Progenitor cell of endocrine pancreas (in vitro differentiated cells): Measurements from ENCODE around the gene TRIM17. TPM values are rescaled to one million over a fixed set of nuclear protein-coding genes. Genes with fewer than 3 reads are reported as not detected.

Experiments
- DNase-seq: peaks from one replicate; pipeline ENCODE4 v3.0.0; 2021; ENCODE audit warnings: low spot score; ENCODE audit not compliant: unreplicated experiment
- H3K27ac Mint-ChIP-seq: 2 replicates; pipeline ENCODE4 v1.8.0; 2021; ENCODE audit warnings: mild to moderate bottlenecking, moderate library complexity, mixed read lengths
- H3K27me3 Mint-ChIP-seq: 2 replicates; pipeline ENCODE4 v1.8.0; 2021; ENCODE audit warnings: mixed read lengths
- H3K36me3 Mint-ChIP-seq: 2 replicates; pipeline ENCODE4 v1.8.0; 2022; ENCODE audit warnings: mixed read lengths; ENCODE audit not compliant: insufficient read depth
- H3K4me1 Mint-ChIP-seq: 2 replicates; pipeline ENCODE4 v1.8.0; 2021; ENCODE audit warnings: low read depth, mixed read lengths
- H3K4me3 Mint-ChIP-seq: 2 replicates; pipeline ENCODE4 v1.8.0; 2021; ENCODE audit warnings: low read depth, mild to moderate bottlenecking, moderate library complexity, mixed read lengths
- H3K9me3 Mint-ChIP-seq: 2 replicates; pipeline ENCODE4 v1.8.0; 2021; ENCODE audit warnings: low read depth, mixed read lengths
- CTCF ChIP-seq: fragments of 200-600 bp; sonication (generic); IDR thresholded peaks from one replicate; pipeline ENCODE4 v1.5.0; 2021; ENCODE audit warnings: antibody characterized with exemption, mild to moderate bottlenecking; ENCODE audit not compliant: unreplicated experiment
- total RNA-seq: library from RNA; stranded (reverse); gene quantifications from 2 replicates; pipeline ENCODE4 v1.2.1, GENCODE V29; 2021

The TRIM17 gene
- total RNA-seq, 1 donor from 2014 or later = 20.8 TPM

GRCh38 chr1:228424685-228425660 lies 8.3 kb upstream of the TRIM17 start:
- H3K27me3 Mint-ChIP-seq = peaks cover 21% of the 10 kb centered on the region
- H3K4me3 Mint-ChIP-seq = no peak overlapping the region
- peaks cover 2% of the 10 kb centered on the region for H3K36me3 Mint-ChIP-seq
- no peak for DNase-seq
- peaks cover 3% of the 10 kb centered on the region for H3K9me3 Mint-ChIP-seq
- peaks cover 44% of the 10 kb centered on the region for H3K4me1 Mint-ChIP-seq
- H3K27ac Mint-ChIP-seq = no peak overlapping the region
- no peak for TF ChIP-seq CTCF

- DNase-seq = no peak
- peaks cover 24% of the 10 kb centered on the region for H3K27me3 Mint-ChIP-seq
- H3K4me3 Mint-ChIP-seq = no peak overlapping the region
- no peak for TF ChIP-seq CTCF
- peaks cover 2% of the 10 kb centered on the region for H3K36me3 Mint-ChIP-seq
- H3K9me3 Mint-ChIP-seq = peaks cover 3% of the 10 kb centered on the region
- peaks cover 44% of the 10 kb centered on the region for H3K4me1 Mint-ChIP-seq
- H3K27ac Mint-ChIP-seq = no peak overlapping the region
Observed at GRCh38 chr1:228423404-228424053, 6.9 kb upstream of the TRIM17 start.

- TF ChIP-seq CTCF = no peak
- Mint-ChIP-seq H3K27me3 (peaks cover 24% of the 10 kb centered on the region), H3K9me3 (peaks cover 3% of the 10 kb centered on the region), H3K4me3 (no peak overlapping the region), H3K4me1 (peaks cover 38% of the 10 kb centered on the region), H3K27ac (no peak overlapping the region), H3K36me3 (peaks cover 2% of the 10 kb centered on the region)
- DNase-seq = no peak
Observed at GRCh38 chr1:228420968-228421826, 4.5 kb upstream of the TRIM17 start.

- Mint-ChIP-seq H3K4me3 (no peak overlapping the region), H3K4me1 (peaks cover 41% of the 10 kb centered on the region), H3K36me3 (peaks cover 4% of the 10 kb centered on the region), H3K27ac (peak overlapping the region; percentile 78), H3K27me3 (peaks cover 30% of the 10 kb centered on the region), H3K9me3 (peaks cover 3% of the 10 kb centered on the region)
- TF ChIP-seq CTCF = no peak
- DNase-seq = no peak
Observed at GRCh38 chr1:228417483-228418203, 982 bp upstream of the TRIM17 start.
